RPMI7951 (cell line): ENCODE measurements around the gene INMT. TPM values are rescaled to one million over a fixed set of nuclear protein-coding genes. Genes with fewer than 3 reads are reported as not detected.

ENCODE experiments used
- DNase-seq: peaks from one replicate; pipeline ENCODE4 v3.0.0-alpha.2; 2012; ENCODE audit warnings: low read depth
- total RNA-seq: library from RNA; depleted of rRNA; stranded (reverse); fragments of >200 nt; shearing (Covaris generic); gene quantifications from 2 replicates; pipeline ENCODE4 v1.2.3, GENCODE V29; 2014

The INMT gene
- total RNA-seq, 1 experiment from 2014 or later: 79.9 TPM

GRCh38 chr7:30727061-30727945, 24.6 kb upstream of the INMT start:
- DNase-seq: peak; percentile 61

DNA sequence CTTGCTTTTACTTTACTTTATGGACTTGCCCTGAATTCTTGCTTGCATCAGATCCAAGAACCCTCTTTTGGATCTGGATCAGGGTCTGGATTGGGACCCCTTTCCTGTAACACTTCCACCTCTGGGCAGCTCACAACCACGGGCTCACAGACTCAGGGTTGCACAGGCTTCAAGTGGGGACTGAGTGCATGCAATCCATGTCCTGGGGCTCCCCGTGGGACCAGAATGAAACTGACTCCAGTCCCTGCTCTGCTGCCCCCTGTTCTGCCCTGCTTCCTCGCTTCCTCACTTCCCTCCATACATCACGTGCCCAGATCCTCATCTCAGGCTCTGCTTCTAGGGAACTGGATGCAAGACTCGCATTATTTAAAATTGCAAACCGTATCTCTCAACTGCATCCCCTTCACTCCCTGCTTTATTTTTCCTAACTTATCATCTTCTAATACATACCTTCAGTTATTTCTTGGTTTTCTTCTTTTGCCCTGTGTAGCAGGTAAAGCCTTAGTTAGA, 23.3 kb upstream of the INMT start:
- DNase-seq: no peak

DNA sequence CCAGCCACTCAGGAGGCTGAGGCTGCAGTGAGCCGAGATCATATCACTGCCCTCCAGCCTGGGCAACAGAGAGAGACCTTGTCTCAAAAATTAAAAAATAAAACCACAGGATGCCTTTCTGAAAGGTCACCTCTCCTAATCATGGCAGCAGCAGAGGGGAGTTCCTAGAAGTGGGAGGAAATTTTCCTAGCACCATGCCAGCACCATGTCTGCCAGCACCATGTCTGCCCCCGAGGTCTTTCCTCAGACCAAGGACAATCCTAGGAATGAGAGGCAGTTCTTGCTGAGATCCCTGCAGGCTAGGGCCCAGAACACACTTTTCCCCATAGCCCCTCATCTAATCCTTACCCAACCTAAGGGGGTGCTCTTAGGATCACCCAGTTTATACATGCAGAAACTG, 22.3 kb upstream of the INMT start:
- DNase-seq: no peak

DNA sequence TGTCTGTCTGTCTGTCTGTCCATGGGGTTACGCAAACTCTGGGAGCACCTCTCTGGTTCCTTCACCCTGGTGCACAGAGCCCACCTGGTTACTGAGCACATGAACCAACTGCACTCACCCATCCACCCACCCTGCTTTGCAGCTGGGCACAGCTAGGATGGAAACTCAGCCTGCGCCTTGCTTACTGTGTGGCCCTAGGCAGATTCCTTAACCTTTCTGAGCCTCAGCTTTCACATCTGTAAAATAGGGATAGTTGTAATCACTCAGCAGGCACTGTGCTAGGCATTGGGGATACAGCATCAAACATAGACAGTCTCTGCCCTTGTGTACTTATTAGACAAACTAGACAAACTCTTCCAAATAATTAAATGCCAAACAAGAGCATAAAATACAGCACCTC, 21.8 kb upstream of the INMT start:
- DNase-seq: no peak

GRCh38 chr7:30730996-30731395, 20.9 kb upstream of the INMT start:
- DNase-seq: no peak

DNA sequence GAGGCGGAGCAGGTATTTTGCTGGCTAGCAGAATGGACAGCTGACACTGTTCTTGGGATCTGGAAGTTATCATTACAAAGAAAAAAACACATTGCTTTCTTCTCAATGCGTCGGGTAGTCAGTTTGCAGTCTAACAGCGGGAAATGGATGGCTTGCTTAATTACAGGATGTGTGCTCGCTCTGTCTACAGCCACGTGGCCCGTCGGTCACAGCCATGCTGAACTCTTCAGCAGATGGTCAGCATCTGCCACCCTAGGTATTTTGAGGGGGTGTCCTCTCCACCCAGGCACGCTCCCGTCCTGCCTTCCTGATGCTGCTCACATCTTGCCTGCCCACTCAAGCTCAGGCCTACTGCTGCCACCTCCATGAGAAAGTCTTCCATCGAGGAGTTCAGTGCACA, 20.4 kb upstream of the INMT start:
- DNase-seq: peak; percentile 70

GRCh38 chr7:30732606-30733005, 19.3 kb upstream of the INMT start:
- DNase-seq: no peak

- DNase-seq: no peak
Measured at GRCh38 chr7:30733216-30733615, 18.7 kb upstream of the INMT start.

GRCh38 chr7:30733691-30734090, 18.2 kb upstream of the INMT start:
- no peak for DNase-seq

GRCh38 chr7:30734497-30734896, 17.4 kb upstream of the INMT start:
- DNase-seq: no peak

- DNase-seq: no peak
Measured at GRCh38 chr7:30735631-30736030, 16.3 kb upstream of the INMT start.

DNA sequence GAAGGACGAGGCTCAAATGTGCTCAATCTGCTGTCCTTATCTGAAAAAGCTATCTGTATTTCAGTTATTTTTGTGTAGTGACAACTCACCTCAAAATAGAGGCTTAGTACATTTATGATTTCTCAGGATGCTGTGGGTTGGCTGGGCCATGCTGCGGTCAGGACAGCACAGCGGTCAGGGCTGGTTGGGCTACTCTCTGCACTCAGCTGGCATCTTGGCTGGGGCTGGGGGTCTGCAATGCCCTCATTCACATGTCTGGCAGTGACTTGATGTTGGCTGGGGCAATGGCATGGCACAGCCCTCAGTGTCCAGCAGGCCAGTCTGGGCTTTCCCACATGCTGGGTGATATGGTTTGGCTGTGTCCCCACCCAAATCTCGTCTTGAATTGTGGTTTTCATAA, 15.6 kb upstream of the INMT start:
- no peak for DNase-seq

GRCh38 chr7:30738026-30738915, 13.7 kb upstream of the INMT start:
- DNase-seq: no peak

DNA sequence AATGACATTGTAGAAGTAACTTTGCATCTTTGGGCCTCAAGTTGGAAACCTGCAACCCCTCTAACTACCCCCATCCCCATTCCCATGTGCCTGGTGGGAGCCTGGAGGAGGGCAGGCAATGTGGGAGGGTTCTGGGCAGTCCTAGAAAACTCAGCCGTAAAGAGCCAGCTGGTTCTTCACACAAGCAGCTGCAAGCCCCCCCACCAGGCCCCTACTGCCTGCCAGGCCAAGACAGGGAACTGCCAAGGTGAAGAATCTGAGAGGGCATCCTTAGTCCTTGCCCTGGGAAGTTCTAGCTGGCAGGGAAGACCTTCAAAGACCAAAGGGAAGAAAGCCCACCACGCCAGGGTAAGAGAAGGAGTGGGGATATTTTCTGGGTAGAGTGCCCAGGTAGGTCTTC, 12.2 kb upstream of the INMT start:
- DNase-seq: no peak

- DNase-seq: peak; percentile 70
Measured at GRCh38 chr7:30740417-30741181, 11.3 kb upstream of the INMT start.

DNA sequence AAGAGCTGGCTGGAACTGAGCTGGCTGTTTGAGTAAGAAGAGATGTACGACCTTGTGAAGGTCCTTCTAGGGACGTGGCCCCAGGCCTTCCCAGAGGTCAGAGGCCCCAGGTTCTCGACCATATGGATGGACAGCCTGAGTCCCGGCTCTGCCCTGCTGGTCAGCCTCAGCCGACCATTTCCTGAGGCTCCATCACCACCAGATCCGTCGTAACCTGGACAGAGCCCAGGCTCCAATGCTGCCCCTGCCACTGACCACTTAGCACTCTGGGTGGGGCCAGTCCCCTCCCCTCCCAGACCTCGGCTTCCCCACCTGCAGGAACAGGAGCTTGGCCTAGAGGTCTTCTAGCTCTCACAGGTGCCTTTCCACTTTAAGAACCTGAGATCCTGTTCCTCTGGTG, 10.6 kb upstream of the INMT start:
- no peak for DNase-seq

DNA sequence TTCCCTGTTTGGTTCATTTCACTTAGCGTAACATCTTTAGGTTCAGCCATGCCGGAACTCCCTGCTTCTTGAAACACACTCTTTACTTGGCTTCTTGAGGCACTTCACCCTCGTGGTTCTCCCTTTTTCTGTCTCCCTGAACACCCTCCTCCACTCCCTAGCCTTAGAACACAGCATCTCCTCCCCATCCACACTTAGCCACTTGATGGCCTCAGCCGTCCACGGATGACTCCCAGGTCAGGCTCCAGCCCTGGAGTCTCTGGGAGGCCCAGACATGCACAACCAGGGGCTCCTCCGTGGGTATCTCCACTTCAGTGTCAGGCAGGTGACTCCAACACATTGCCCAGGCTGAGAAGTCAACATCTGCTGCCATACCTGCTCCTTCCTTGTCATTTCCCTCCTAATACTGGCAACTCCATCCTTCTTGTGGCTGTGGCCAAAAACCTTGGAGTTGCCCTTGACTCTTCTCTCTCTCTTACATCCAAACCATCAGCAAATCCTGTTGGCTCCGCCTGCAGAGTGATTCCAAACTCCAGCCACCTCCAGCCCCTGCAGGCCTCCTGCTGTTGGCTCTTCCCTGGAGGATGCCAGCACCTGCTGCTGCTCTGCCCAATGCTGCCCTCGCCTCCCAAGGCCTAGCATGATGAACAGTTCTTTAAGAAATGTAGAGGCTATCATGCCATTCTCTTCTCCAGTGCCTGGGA, 8.4 kb upstream of the INMT start:
- peak; percentile 75 for DNase-seq

- no peak for DNase-seq
Measured at GRCh38 chr7:30744075-30744417, 7.9 kb upstream of the INMT start.

DNA sequence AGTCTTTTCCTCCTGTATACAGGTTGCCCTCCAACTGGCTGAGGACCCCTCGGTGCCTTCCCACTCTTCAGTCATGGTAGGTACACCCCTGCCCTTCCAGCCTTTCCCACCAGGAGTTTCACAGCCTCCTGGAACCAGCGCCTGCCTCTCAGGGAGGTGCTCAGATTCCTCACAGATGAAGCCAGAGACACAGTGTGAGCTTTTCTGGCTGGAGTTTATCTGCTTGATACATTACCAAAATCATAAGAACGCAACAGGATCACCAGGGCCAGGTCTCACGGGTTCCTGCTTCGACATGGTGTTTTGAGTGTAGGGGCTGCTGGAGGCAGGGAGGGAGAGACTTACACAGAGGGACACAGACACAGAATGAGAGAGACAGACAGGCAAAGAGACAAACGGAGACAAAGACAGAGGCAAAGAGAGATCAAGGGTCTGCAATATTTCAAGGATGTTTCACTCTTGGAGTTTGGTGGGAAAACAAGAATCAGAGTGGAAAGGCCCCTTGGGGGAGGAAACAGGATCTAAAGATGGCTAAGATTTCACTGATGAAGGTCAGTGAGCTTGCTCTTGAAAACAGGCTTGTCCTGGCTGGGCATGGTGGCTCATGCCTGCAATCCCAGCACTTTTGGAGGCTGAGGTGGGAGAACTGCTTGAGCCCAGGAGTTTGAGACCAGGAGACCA, 6.5 kb upstream of the INMT start:
- DNase-seq: no peak

DNA sequence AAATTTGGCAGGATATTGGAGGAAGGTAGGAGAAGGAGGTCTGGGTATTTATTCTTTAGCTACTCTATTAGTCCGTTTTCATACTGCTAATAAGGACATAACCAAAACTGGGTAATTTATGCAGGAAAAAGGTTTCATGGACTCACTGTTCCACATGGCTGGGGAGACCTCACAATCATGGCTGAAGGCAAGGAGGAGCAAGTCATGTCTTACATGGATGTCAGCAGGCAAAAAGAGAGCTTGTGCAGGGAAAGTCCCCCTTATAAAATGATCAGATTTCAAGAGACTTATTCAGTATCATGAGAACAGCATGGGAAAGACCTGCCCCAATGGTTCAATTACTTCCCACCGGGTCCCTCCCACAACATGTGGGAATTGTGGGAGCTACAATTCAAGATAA, 1.9 kb upstream of the INMT start:
- no peak for DNase-seq
